ENCODE data around the gene KCTD19. TPM values are rescaled to one million over a fixed set of nuclear protein-coding genes. Genes with fewer than 3 reads are reported as not detected.

Gene KCTD19
- polyA plus RNA-seq, 6 donors from 2014 or later = 0.26 TPM; not detected in 5

GRCh38 chr16:67257486-67258160 is 68.9 kb downstream of the KCTD19 start:
- Mint-ChIP-seq H3K9me3 (no peaks in the 10 kb centered on the region), H3K4me3 (peak overlapping the region in 1 of 8 donors; percentile 53), H3K36me3 (no peaks in the 10 kb centered on the region), H3K27me3 (peaks cover 10 to 31% (median 27%) of the 10 kb centered on the region in 3 donors), H3K4me1 (peaks cover 0 to 4% (median 0%) of the 10 kb centered on the region in 3 donors), H3K27ac (no peak overlapping the region)
- ATAC-seq (ENCODE audit: low read depth in 2 of 2) (no peak), DNase-seq (no peak)

- Mint-ChIP-seq H3K4me3 (no peak overlapping the region), H3K36me3 (no peaks in the 10 kb centered on the region), H3K27ac (peak overlapping the region in 1 of 6 donors; percentile 4), H3K4me1 (peaks cover 0 to 4% (median 0%) of the 10 kb centered on the region in 3 donors), H3K9me3 (no peaks in the 10 kb centered on the region), H3K27me3 (peaks cover 10 to 36% (median 24%) of the 10 kb centered on the region in 3 donors)
- ATAC-seq (ENCODE audit: low read depth in 2 of 2) (no peak), DNase-seq (no peak)
Observed at GRCh38 chr16:67256701-67257230, 69.8 kb downstream of the KCTD19 start.

GRCh38 chr16:67255553-67256221 is 70.9 kb downstream of the KCTD19 start:
- H3K27ac Mint-ChIP-seq = no peak overlapping the region
- peaks cover 0 to 4% (median 0%) of the 10 kb centered on the region in 3 donors for H3K4me1 Mint-ChIP-seq
- no peak overlapping the region for H3K4me3 Mint-ChIP-seq
- no peaks in the 10 kb centered on the region for H3K36me3 Mint-ChIP-seq
- DNase-seq (no peak), ATAC-seq (ENCODE audit: low read depth in 2 of 2) (no peak)
- H3K9me3 Mint-ChIP-seq = no peaks in the 10 kb centered on the region
- peaks cover 10 to 40% (median 28%) of the 10 kb centered on the region in 3 donors for H3K27me3 Mint-ChIP-seq

GRCh38 chr16:67254801-67255552 is 71.6 kb downstream of the KCTD19 start:
- no peak overlapping the region for H3K4me3 Mint-ChIP-seq
- H3K4me1 Mint-ChIP-seq = peaks cover 0 to 2% (median under 1%) of the 10 kb centered on the region in 3 donors
- peaks cover 10 to 48% (median 36%) of the 10 kb centered on the region in 3 donors for H3K27me3 Mint-ChIP-seq
- no peaks in the 10 kb centered on the region for H3K36me3 Mint-ChIP-seq
- DNase-seq (no peak), ATAC-seq (ENCODE audit: low read depth in 2 of 2) (no peak)
- H3K27ac Mint-ChIP-seq = no peak overlapping the region
- no peaks in the 10 kb centered on the region for H3K9me3 Mint-ChIP-seq

GRCh38 chr16:67252609-67253497 is 73.7 kb downstream of the KCTD19 start:
- H3K4me1 Mint-ChIP-seq = peaks cover 14 to 19% (median 17%) of the 10 kb centered on the region in 3 donors
- no peaks in the 10 kb centered on the region for H3K9me3 Mint-ChIP-seq
- peaks cover 8 to 53% (median 40%) of the 10 kb centered on the region in 3 donors for H3K27me3 Mint-ChIP-seq
- ATAC-seq (ENCODE audit: low read depth in 2 of 2) = no peak
- DNase-seq = no peak
- H3K36me3 Mint-ChIP-seq = no peaks in the 10 kb centered on the region
- peak overlapping the region in 1 of 8 donors; percentile 12 for H3K4me3 Mint-ChIP-seq
- no peak overlapping the region for H3K27ac Mint-ChIP-seq

- Mint-ChIP-seq H3K27ac (peak overlapping the region in 1 of 6 donors; percentile 2), H3K4me3 (peak overlapping the region in 7 of 8 donors; percentile 77 to 96 (median 84)), H3K27me3 (peaks cover 0 to 33% (median 23%) of the 10 kb centered on the region in 3 donors), H3K4me1 (peaks cover 31 to 34% (median 31%) of the 10 kb centered on the region in 3 donors), H3K9me3 (no peaks in the 10 kb centered on the region), H3K36me3 (no peaks in the 10 kb centered on the region)
- DNase-seq = no peak
- no peak for ATAC-seq (ENCODE audit: low read depth in 2 of 2)
Observed at GRCh38 chr16:67250045-67250327, 76.6 kb downstream of the KCTD19 start.

- H3K36me3 Mint-ChIP-seq = no peaks in the 10 kb centered on the region
- peak overlapping the region; percentile 77 to 96 (median 84) for H3K4me3 Mint-ChIP-seq
- peaks cover 0 to 33% (median 23%) of the 10 kb centered on the region in 3 donors for H3K27me3 Mint-ChIP-seq
- ATAC-seq (ENCODE audit: low read depth in 2 of 2) (no peak), DNase-seq (no peak)
- peaks cover 36 to 39% (median 36%) of the 10 kb centered on the region in 3 donors for H3K4me1 Mint-ChIP-seq
- no peaks in the 10 kb centered on the region for H3K9me3 Mint-ChIP-seq
- H3K27ac Mint-ChIP-seq = peak overlapping the region in 3 of 6 donors; percentile 59 to 91 (median 76)
Observed at GRCh38 chr16:67249178-67250044, 77.1 kb downstream of the KCTD19 start.

- H3K9me3 Mint-ChIP-seq = no peaks in the 10 kb centered on the region
- DNase-seq (peak; percentile 35), ATAC-seq (ENCODE audit: low read depth in 2 of 2) (no peak)
- peak within 1 kb of the TSS; percentile 35 to 98 (median 81) for H3K27ac Mint-ChIP-seq
- H3K27me3 Mint-ChIP-seq = peaks cover 0 to 33% (median 23%) of the 10 kb centered on the region in 3 donors
- peak within 1 kb of the TSS; percentile 87 to 99 (median 96) for H3K4me3 Mint-ChIP-seq
- H3K36me3 Mint-ChIP-seq = no peaks in the 10 kb centered on the region
- peaks cover 44% of the 10 kb centered on the region in 3 donors for H3K4me1 Mint-ChIP-seq
Observed at GRCh38 chr16:67248401-67249177, 78.0 kb downstream of the KCTD19 start, which contains the start of gene SLC9A5. Gene SLC9A5 (plus strand): TSS chr16:67248979. CDS start chr16:67249015, 36 bp downstream.

- Mint-ChIP-seq H3K36me3 (no peaks in the 10 kb centered on the region), H3K4me1 (peaks cover 44 to 45% (median 44%) of the 10 kb centered on the region in 3 donors), H3K27me3 (peaks cover 0 to 29% (median 23%) of the 10 kb centered on the region in 3 donors), H3K27ac (peak overlapping the region in 5 of 6 donors; percentile 35 to 91 (median 74)), H3K9me3 (no peaks in the 10 kb centered on the region), H3K4me3 (peak overlapping the region; percentile 87 to 99 (median 96))
- DNase-seq (no peak), ATAC-seq (ENCODE audit: low read depth in 2 of 2) (no peak)
Observed at GRCh38 chr16:67248073-67248400, 78.5 kb downstream of the KCTD19 start.

GRCh38 chr16:67247192-67248072 is 79.1 kb downstream of the KCTD19 start, which contains the start of gene FHOD1:
Gene FHOD1 (minus strand): TSS chr16:67247481. CDS start chr16:67247410, 71 bp downstream.
- DNase-seq (peak; percentile 98), ATAC-seq (ENCODE audit: low read depth in 2 of 2) (peak; percentile 74 to 78)
- Mint-ChIP-seq H3K9me3 (no peaks in the 10 kb centered on the region), H3K36me3 (no peaks in the 10 kb centered on the region), H3K4me1 (peaks cover 44 to 47% (median 45%) of the 10 kb centered on the region in 3 donors), H3K27me3 (peaks cover 0 to 24% (median 23%) of the 10 kb centered on the region in 3 donors), H3K4me3 (peak within 1 kb of the TSS; percentile 87 to 99 (median 96)), H3K27ac (peak within 1 kb of the TSS; percentile 63 to 98 (median 90))
